GM12878 (cell line): ENCODE measurements around the gene CD2. TPM values are rescaled to one million over a fixed set of nuclear protein-coding genes. Genes with fewer than 3 reads are reported as not detected.
A peak's percentile ranks its signal among the peaks of the same experiment; 100 is the strongest.

Experiments used
- ATAC-seq: fragments of 200-7000 bp; cut with Tn5 transposase; 3 replicates; pipeline ENCODE4 v1.9.1; 2020; ENCODE audit warnings: mild to moderate bottlenecking, moderate library complexity
- BruUV-seq: library from RNA; stranded (reverse); fragments of 400-500 nt; replicated peaks from 2 replicates; lab custom pipeline; 2021; lab: Mats Ljungman, UMichigan
- CTCF ChIA-PET: fragments of 300-600 bp; sonication (Branson Sonifier 250); formaldehyde crosslinking; extraction: SDS; loops from one replicate; lab custom pipeline; 2021; ENCODE audit warnings: inconsistent platforms; lab: Yijun Ruan, JAX
- POLR2A ChIA-PET: fragments of 350-600 bp; formaldehyde crosslinking; extraction: SDS; loops from one replicate; lab custom pipeline; 2021; ENCODE audit warnings: inconsistent platforms; lab: Charles Lee
- RAD21 ChIA-PET: fragments of 300-600 bp; sonication (Branson Sonifier 250); formaldehyde crosslinking; loops from one replicate; lab custom pipeline; 2023; ENCODE audit warnings: antibody characterized with exemption; ENCODE audit not compliant: unreplicated experiment; lab: Charles Lee
- SMC1A ChIA-PET: fragments of 300-600 bp; sonication (Branson Sonifier 250); formaldehyde crosslinking; loops from one replicate; lab custom pipeline; 2023; ENCODE audit not compliant: unreplicated experiment, uncharacterized antibody; lab: Charles Lee
- DNase-seq: peaks from one replicate; pipeline ENCODE4 v3.0.0-alpha.2; 2011; ENCODE audit warnings: low read depth, low spot score
- FAIRE-seq: peaks from 3 replicates; lab custom pipeline; 2011; peaks lifted over from hg19 to GRCh38; lab: Jason Lieb, UNC
- H2AFZ ChIP-seq: 2 replicates; pipeline ENCODE4 v1.6.0; 2011; ENCODE audit warnings: low read depth, low read length, control low read depth; ENCODE audit not compliant: control insufficient read depth
- H3K27ac ChIP-seq: 2 replicates; pipeline ENCODE4 v1.5.1; 2011; ENCODE audit warnings: control low read depth; ENCODE audit not compliant: control insufficient read depth, insufficient read depth
- H3K27me3 ChIP-seq, 2 experiments: replicated peaks in 1 of 2; 2 replicates each; pipeline versions ENCODE4 v1.6.0 to v1.6.1; 2011; ENCODE audit warnings: low read length in 1 of 2; ENCODE audit not compliant: control insufficient read depth in 2 of 2, insufficient read depth in 2 of 2
- H3K36me3 ChIP-seq, 2 experiments: 2 replicates each; pipeline ENCODE4 v1.5.1; 2011; ENCODE audit warnings: low read length in 1 of 2; ENCODE audit not compliant: control insufficient read depth in 2 of 2, insufficient read depth in 2 of 2
- H3K4me1 ChIP-seq: 2 replicates; pipeline ENCODE4 v1.6.1; 2011; ENCODE audit warnings: mild to moderate bottlenecking, low read length, moderate library complexity, mixed read lengths; ENCODE audit not compliant: control insufficient read depth, insufficient read depth
- H3K4me2 ChIP-seq: 2 replicates; pipeline ENCODE4 v1.6.0; 2011; ENCODE audit warnings: control low read depth; ENCODE audit not compliant: control insufficient read depth, insufficient read depth
- H3K4me3 ChIP-seq: fragments of 200-600 bp; sonication (generic); 2 replicates; pipeline ENCODE4 v1.5.1; 2016
- H3K79me2 ChIP-seq: 2 replicates; pipeline ENCODE4 v1.6.0; 2011; ENCODE audit warnings: low read length; ENCODE audit not compliant: control insufficient read depth, insufficient read depth
- H3K9ac ChIP-seq: 2 replicates; pipeline ENCODE4 v1.8.0; 2011; ENCODE audit warnings: low read length, control low read depth, mixed read lengths; ENCODE audit not compliant: control insufficient read depth, insufficient read depth
- H3K9me3 ChIP-seq: replicated peaks from 3 replicates; pipeline ENCODE4 v1.5.1; 2011; ENCODE audit warnings: mild to moderate bottlenecking, low read length; ENCODE audit not compliant: control insufficient read depth, insufficient read depth
- H4K20me1 ChIP-seq: 2 replicates; pipeline ENCODE4 v1.6.0; 2011; ENCODE audit not compliant: control insufficient read depth, insufficient read depth
- ETV6 ChIP-seq, 2 experiments: fragments of 450-650 bp in 1 of 2; IDR thresholded peaks in 1 of 2; conservative IDR thresholded peaks in 1 of 2; 2 replicates each; pipeline ENCODE4 v1.6.1; 2014; ENCODE audit warnings: antibody characterized with exemption in 1 of 2, borderline replicate concordance in 1 of 2, low read depth in 1 of 2, mild to moderate bottlenecking in 1 of 2, moderate library complexity in 1 of 2
- NR2F1 ChIP-seq: fragments of 450-650 bp; conservative IDR thresholded peaks from 2 replicates; pipeline ENCODE4 v1.6.1; 2017; ENCODE audit warnings: mild to moderate bottlenecking
- WGBS: methylation state at CpG from one replicate; pipeline ENCODE4 v1.1.6; 2016; ENCODE audit warnings: low lambda C conversion rate; ENCODE audit not compliant: insufficient replicate concordance, insufficient coverage; ENCODE audit errors: missing lambda C conversion rate; 5-methylcytosine and 5-hydroxymethylcytosine counted together
- in situ Hi-C: fragments of 300-500 bp; cut with MboI; formaldehyde crosslinking; loops from 9 replicates; pipeline ENCODE4 v1.14.3; 2018; ENCODE audit warnings: mixed read lengths
- intact Hi-C: fragments of 100-400 bp; cut with micrococcal nuclease; formaldehyde crosslinking; loops from one replicate; pipeline ENCODE4 v1.14.2; 2022; ENCODE audit not compliant: unreplicated experiment
- polyA plus RNA-seq, 11 experiments: library from polyadenylated mRNA; depleted of rRNA in 4 of 11; unstranded in 6 of 11; stranded (reverse) in 5 of 11; fragments of >200 nt; fragmentation: Nextera tagmentation in 4 of 11; fragmentation: Illumina TruSeq in 1 of 11; extraction: Ambion mirVana in 4 of 11; extraction: Trizol in 1 of 11; gene quantifications; 1 replicate in 1 of 11; 2 replicates in 10 of 11; pipeline versions ENCODE4 v1.2.1 to v1.2.3, GENCODE V29; 2011 to 2016; ENCODE audit warnings: inconsistent platforms in 2 of 11, missing spikeins in 2 of 11, low read depth in 1 of 11
- total RNA-seq, 4 experiments: library from RNA; depleted of rRNA in 3 of 4; stranded (reverse); fragments of >200 nt in 3 of 4; fragmentation: Illumina TruSeq in 1 of 4; extraction: Trizol in 1 of 4; gene quantifications; 2 replicates each; pipeline versions ENCODE4 v1.2.1 to v1.2.3, GENCODE V29; 2013 to 2021

The CD2 gene
- total and polyA plus RNA-seq, 10 of the 15 experiments (the other 5 are each of a cell fraction or from before 2014, with no cell fraction given) = 0.15 to 4.3 (median 2.8) TPM

DNA sequence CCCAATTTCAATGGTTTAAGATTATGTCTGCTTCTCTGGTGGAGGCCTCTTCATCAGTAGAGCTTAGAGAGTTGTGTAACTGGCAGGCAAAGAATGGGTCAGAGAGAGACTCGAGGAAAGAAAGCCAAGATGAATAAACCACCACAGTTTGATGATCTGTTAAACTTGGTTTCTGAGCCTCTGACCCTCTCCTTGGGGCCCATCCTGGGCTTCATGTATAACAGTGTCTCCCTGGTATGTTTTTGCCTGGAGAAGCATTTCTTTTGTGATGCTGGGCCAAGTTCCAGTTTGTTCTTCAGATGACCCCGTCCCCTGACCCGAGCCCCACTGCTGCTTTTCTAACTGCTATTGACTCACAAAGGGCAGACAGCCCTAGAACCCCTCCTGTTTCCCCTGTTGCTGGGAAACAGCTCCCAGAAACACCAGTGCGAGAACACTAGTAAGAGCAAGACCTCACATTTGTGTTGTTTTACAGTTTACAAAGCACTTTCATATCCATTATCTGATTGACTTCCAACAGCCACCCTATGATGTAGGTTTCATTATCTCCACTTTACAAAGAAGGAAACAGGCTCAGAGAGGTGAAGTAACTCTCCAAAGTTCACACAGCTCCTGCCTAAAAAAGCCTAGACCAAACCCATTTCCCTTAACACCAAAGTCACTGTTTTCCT lies 9.0 kb downstream of the CD2 start:
- H3K36me3 ChIP-seq = no peaks in the 10 kb centered on the region
- no peaks in the 10 kb centered on the region for H3K79me2 ChIP-seq
- H3K4me1 ChIP-seq = peaks cover 7% of the 10 kb centered on the region
- H3K27ac ChIP-seq = no peak overlapping the region
- ATAC-seq = peak; percentile 40
- TF ChIP-seq NR2F1 (0 out of 2 replicates have a peak, but pooled peaks have one; percentile 13), ETV6 (conservative IDR thresholded peaks at IDR 0.05 in 1 of 2, IDR thresholded peaks at IDR 0.05 in 1 of 2; ENCODE audit: borderline replicate concordance in 1 of 2, low read depth in 1 of 2) (no peak)
- TF ChIP-seq, all 136 proteins: peak for 1
- Histone ChIP-seq H3K4me3 (no peak overlapping the region), H2AFZ (peak overlapping the region; percentile 10; the same call in 1 of the 2 replicates), H3K4me2 (no peak overlapping the region), H3K27me3 (no peaks in the 10 kb centered on the region; a peak in 1 of 4 replicates), H4K20me1 (no peaks in the 10 kb centered on the region), H3K9ac (no peak overlapping the region), H3K9me3 (no peaks in the 10 kb centered on the region)
- in situ Hi-C loops (no loop called here), intact Hi-C loops (loop anchor here (1.0 kb wide), 1 partner anchor 25 kb away; no protein-coding TSS in a partner anchor)
- DNase-seq = no peak
- ChIA-PET POLR2A (interaction anchor here (0.6 to 3.5 kb wide), 5 partner anchors 8 to 95 kb away, joined by 3 to 19 read pairs (median 5); partner anchors contain the start of gene IGSF3), CTCF (interaction anchor here (0.6 to 12.8 kb wide), 14 partner anchors 9 to 297 kb away, joined by 3 to 120 read pairs (median 4); partner anchors contain the start of genes CD2 and TTF2), RAD21 (interaction anchor here (0.6 to 12.0 kb wide), 10 partner anchors 9 to 85 kb away, joined by 3 to 176 read pairs (median 5); partner anchors contain the start of gene CD2), SMC1A (interaction anchor here (0.8 to 14.5 kb wide), 15 partner anchors 9 to 119 kb away, joined by 3 to 224 read pairs (median 8); partner anchors contain the start of gene CD2)
- no TSS peak for BruUV-seq
- FAIRE-seq = no peak
- WGBS = 57% methylated on average over 4 of the region's 4 CpGs
